Colonic mucosa (tissue), 4 donors: ENCODE data around the gene STK40. TPM values are rescaled to one million over a fixed set of nuclear protein-coding genes. Genes with fewer than 3 reads are reported as not detected.

ENCODE experiments used
- DNase-seq: peaks from one replicate; pipeline ENCODE4 v3.0.0-alpha.2; 2020
- H3K27ac ChIP-seq: fragments of 200-600 bp; one replicate; pipeline ENCODE4 v1.8.0; 2021
- H3K27me3 ChIP-seq: fragments of 200-600 bp; one replicate; pipeline ENCODE4 v1.8.0; 2021
- H3K36me3 ChIP-seq: fragments of 200-600 bp; one replicate; pipeline ENCODE4 v1.8.0; 2021
- H3K4me1 ChIP-seq: fragments of 200-600 bp; one replicate; pipeline ENCODE4 v1.8.0; 2021; ENCODE audit warnings: mild to moderate bottlenecking
- H3K4me3 ChIP-seq: fragments of 200-600 bp; one replicate; pipeline ENCODE4 v1.8.0; 2021
- H3K9ac ChIP-seq, 2 donors: one replicate each; pipeline ENCODE4 v1.7.0; 2013; ENCODE audit warnings: control low read depth in 2 of 2, low read depth in 2 of 2, low read length in 2 of 2
- H3K9me3 ChIP-seq: fragments of 200-600 bp; one replicate; pipeline ENCODE4 v1.8.0; 2021
- intact Hi-C: fragments of 100-400 bp; cut with DNase I; formaldehyde crosslinking; loops from one replicate; pipeline ENCODE4 v1.14.1; 2022
- total RNA-seq, 2 donors: library from RNA; stranded (reverse); fragmentation: NEBNext Ultra II Directional in 1 of 2; extraction: Animal tissue kit (Norgen Biotek cat#: 25700) in 1 of 2; gene quantifications; one replicate each; pipeline ENCODE4 v1.2.1, GENCODE V29; 2021
- TF ChIP-seq, protein P1 (sequence below): fragments of 200-600 bp; IDR thresholded peaks from one replicate; pipeline ENCODE4 v1.8.0; 2022; ENCODE audit warnings: antibody characterized with exemption, mild to moderate bottlenecking
- donor health status: healthy.
- donor health status: DM: no; HTN: no; CAD: no.
- donor health status: DM: no; HTN: no; CAD: no.

STK40 gene
- total RNA-seq, 2 donors from 2014 or later, result 56.6 to 69.7 TPM

DNA sequence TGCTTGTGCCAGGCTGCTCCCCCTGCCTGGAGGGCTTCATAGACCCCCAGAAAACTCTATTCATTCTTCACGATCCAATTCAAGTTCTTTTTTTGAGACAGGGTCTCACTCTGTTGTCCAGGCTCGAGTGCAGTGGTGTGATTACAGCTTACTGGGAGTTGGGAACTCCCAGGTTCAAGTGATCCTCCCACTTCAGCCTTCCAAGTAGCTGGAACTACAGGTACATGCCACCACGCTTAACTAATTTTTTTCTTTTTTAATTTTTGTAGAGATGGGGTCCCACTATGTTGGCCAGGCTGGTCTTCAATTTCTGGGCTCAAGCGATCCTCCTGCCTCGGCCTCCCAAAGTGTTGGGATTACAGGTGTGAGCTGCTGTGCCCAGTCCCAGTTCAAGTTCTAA, 4.3 kb downstream of the STK40 start:
- TF ChIP-seq, protein P1, sequence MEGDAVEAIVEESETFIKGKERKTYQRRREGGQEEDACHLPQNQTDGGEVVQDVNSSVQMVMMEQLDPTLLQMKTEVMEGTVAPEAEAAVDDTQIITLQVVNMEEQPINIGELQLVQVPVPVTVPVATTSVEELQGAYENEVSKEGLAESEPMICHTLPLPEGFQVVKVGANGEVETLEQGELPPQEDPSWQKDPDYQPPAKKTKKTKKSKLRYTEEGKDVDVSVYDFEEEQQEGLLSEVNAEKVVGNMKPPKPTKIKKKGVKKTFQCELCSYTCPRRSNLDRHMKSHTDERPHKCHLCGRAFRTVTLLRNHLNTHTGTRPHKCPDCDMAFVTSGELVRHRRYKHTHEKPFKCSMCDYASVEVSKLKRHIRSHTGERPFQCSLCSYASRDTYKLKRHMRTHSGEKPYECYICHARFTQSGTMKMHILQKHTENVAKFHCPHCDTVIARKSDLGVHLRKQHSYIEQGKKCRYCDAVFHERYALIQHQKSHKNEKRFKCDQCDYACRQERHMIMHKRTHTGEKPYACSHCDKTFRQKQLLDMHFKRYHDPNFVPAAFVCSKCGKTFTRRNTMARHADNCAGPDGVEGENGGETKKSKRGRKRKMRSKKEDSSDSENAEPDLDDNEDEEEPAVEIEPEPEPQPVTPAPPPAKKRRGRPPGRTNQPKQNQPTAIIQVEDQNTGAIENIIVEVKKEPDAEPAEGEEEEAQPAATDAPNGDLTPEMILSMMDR, result no peak
- Histone ChIP-seq H3K4me1 (peaks cover 4% of the 10 kb centered on the region), H3K36me3 (no peaks in the 10 kb centered on the region), H3K9ac (no peak overlapping the region), H3K9me3 (no peaks in the 10 kb centered on the region), H3K4me3 (no peak overlapping the region), H3K27me3 (no peaks in the 10 kb centered on the region), H3K27ac (no peak overlapping the region)
- intact Hi-C loops, result no loop called here
- no peak for DNase-seq

DNA sequence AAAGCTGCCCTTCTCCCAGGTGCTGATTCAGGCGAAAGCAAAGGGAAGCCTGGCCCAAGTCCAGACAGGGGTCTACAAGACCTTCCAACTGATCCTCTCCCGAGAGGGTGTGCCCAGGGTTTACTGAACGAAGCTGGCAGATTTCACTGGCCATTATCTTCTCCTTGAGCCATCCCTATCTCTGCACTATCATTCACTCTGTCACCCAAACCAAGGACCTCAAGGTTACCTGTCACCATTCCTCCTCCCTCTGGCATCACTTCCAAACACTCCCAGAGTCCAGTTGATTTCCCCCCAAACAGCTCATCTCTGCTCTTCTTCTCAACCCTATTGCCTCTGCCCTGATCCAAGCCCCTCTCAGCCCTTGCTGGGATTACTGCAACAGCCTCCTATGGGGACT, 4.9 kb downstream of the STK40 start:
- no peaks in the 10 kb centered on the region for H3K36me3 ChIP-seq
- no peak for DNase-seq
- H3K27ac ChIP-seq, result no peak overlapping the region
- H3K27me3 ChIP-seq, result no peaks in the 10 kb centered on the region
- TF ChIP-seq, protein P1, result no peak
- no peak overlapping the region for H3K4me3 ChIP-seq
- H3K4me1 ChIP-seq, result peaks cover 4% of the 10 kb centered on the region
- H3K9ac ChIP-seq, result no peak overlapping the region
- intact Hi-C loops, result no loop called here
- H3K9me3 ChIP-seq, result no peaks in the 10 kb centered on the region

DNA sequence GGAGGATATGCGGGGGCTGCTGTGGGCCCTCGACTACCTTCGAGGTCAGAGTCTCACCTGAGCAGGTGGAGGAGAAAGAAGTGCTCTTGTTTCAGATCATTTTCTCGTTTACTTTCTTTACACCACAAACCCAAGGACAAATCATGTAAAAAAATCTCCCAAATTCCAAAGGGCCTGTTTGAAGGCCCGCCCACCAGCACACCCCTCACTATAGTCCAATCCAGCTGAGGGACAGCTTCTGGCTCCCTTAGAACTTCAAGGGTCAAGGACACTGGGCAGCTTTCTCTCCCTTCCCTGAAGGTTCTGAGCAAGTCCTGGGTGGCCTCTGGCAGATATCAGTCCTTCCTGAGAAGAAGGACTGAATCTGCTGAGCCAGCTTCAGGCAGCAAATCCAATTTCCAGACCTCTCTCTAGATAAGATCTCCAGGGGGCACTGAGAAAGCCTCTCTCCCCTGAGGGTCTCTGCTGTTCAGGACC, 5.5 kb downstream of the STK40 start:
- H3K27ac ChIP-seq, result no peak overlapping the region
- H3K4me1 ChIP-seq, result peaks cover 5% of the 10 kb centered on the region
- no peak for DNase-seq
- TF ChIP-seq, protein P1, result no peak
- intact Hi-C loops, result no loop called here
- no peak overlapping the region for H3K9ac ChIP-seq
- H3K9me3 ChIP-seq, result no peaks in the 10 kb centered on the region
- no peaks in the 10 kb centered on the region for H3K36me3 ChIP-seq
- H3K4me3 ChIP-seq, result no peak overlapping the region
- no peaks in the 10 kb centered on the region for H3K27me3 ChIP-seq

DNA sequence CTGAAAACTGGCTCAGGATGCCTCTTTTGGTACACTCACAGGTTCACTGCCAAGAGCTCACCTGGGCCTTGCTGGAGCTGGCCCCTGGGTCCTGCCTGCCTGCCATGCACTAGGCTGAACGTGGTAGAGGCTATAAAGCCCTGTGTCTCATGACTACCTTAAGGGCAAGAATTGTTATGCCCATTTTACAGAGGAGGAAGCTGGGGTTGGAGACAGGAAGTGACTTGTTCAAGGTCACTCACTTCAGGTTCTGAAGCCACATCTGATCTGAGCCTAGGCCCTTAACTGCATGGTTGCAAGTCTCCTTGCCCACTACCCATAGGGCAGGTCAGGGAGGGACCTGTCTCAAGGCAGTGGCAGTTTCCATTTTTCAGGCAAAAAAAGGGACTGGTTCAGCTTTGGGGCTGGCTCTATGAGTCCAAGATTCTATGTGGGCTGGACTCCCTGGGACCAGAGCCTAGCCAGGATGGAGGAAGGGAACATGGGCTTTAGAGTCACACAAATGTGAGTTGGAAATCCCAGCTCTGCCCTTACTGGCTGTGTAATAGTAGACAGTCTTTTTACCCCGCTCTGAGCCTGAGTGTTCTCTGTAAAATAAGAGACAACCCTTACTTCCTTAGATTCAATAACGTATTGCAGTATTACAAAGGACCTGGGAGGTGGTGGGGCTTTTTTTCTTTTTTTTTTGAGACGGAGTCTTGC, 7.8 kb downstream of the STK40 start:
- TF ChIP-seq, protein P1, result no peak
- DNase-seq, result no peak
- peaks cover 19% of the 10 kb centered on the region for H3K4me1 ChIP-seq
- no peak overlapping the region for H3K4me3 ChIP-seq
- no peaks in the 10 kb centered on the region for H3K9me3 ChIP-seq
- H3K9ac ChIP-seq, result no peak overlapping the region
- intact Hi-C loops, result no loop called here
- H3K36me3 ChIP-seq, result no peaks in the 10 kb centered on the region
- H3K27ac ChIP-seq, result no peak overlapping the region
- no peaks in the 10 kb centered on the region for H3K27me3 ChIP-seq

DNA sequence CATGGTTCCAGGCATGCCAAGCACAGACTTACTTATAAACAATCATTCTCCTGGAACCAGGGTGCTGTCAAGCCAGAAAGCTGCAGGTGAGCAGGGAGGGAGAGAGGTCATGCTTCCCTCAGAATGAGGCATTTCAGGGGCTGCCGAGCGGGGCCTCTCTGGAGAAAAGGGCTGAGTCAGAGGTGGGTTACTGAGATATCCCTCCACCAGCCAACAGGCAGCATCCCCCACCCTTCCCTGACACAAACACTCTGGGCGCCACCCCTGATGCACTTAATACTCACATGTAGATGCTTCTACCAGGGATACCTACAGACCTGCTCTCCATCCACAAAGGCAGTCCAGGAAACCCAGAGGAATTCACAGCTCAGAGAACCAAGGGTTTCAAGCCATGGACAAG, 13.1 kb downstream of the STK40 start:
- DNase-seq, result no peak
- H3K27me3 ChIP-seq, result no peaks in the 10 kb centered on the region
- H3K36me3 ChIP-seq, result no peaks in the 10 kb centered on the region
- no peak overlapping the region for H3K9ac ChIP-seq
- H3K27ac ChIP-seq, result peak overlapping the region; percentile 95
- intact Hi-C loops, result no loop called here
- TF ChIP-seq, protein P1, result no peak
- no peaks in the 10 kb centered on the region for H3K9me3 ChIP-seq
- H3K4me3 ChIP-seq, result no peak overlapping the region
- H3K4me1 ChIP-seq, result peaks cover 39% of the 10 kb centered on the region
